Esophagus squamous epithelium (tissue), 5 donors: ENCODE results near the gene GYS1. TPM values are rescaled to one million over a fixed set of nuclear protein-coding genes. Genes with fewer than 3 reads are reported as not detected.

Source experiments
- DNase-seq: peaks from one replicate; lab custom pipeline; 2025; lab: John Stamatoyannopoulos, UW
- H3K27ac ChIP-seq, 4 donors: fragments of 200-600 bp; sonication (generic); one replicate each; pipeline ENCODE4 v1.5.1; 2016 to 2019; ENCODE audit warnings: mild to moderate bottlenecking in 1 of 4
- H3K27me3 ChIP-seq, 4 donors: fragments of 200-600 bp; sonication (generic); 1 replicate in 3 of 4; 2 replicates in 1 of 4; pipeline versions ENCODE4 v1.5.1 to v1.6.0; 2017 to 2021; ENCODE audit warnings: antibody characterized with exemption in 1 of 4
- H3K36me3 ChIP-seq, 3 donors: fragments of 200-600 bp; sonication (generic); one replicate each; pipeline ENCODE4 v1.5.1; 2016 to 2019
- H3K4me1 ChIP-seq, 3 donors: fragments of 200-600 bp; sonication (generic); one replicate each; pipeline ENCODE4 v1.5.1; 2017 to 2019
- H3K4me3 ChIP-seq, 4 donors: fragments of 200-600 bp; sonication (generic); 1 replicate in 3 of 4; 2 replicates in 1 of 4; pipeline ENCODE4 v1.5.1; 2016 to 2019; ENCODE audit warnings: mild to moderate bottlenecking in 2 of 4, moderate library complexity in 1 of 4
- H3K9me3 ChIP-seq, 3 donors: fragments of 200-600 bp; sonication (generic); one replicate each; pipeline ENCODE4 v1.5.1; 2016 to 2019
- CTCF ChIP-seq, 6 experiments: fragments of 450-650 bp in 4 of 6; fragments of 200-600 bp in 2 of 6; sonication (generic) in 2 of 6; IDR thresholded peaks; one replicate each; pipeline ENCODE4 v1.5.1; 2016 to 2019; ENCODE audit warnings: antibody characterized with exemption in 6 of 6, mild to moderate bottlenecking in 4 of 6, moderate library complexity in 4 of 6
- POLR2A ChIP-seq, 4 donors: fragments of 450-650 bp; IDR thresholded peaks; one replicate each; pipeline ENCODE4 v1.6.1; 2017; ENCODE audit warnings: antibody characterized with exemption in 4 of 4, mild to moderate bottlenecking in 4 of 4, moderate library complexity in 3 of 4
- WGBS, 2 donors: methylation state at CpG; one replicate each; pipeline ENCODE4 v1.1.5; 2018; 5-methylcytosine and 5-hydroxymethylcytosine counted together
- intact Hi-C: fragments of 100-400 bp; cut with DNase I; formaldehyde crosslinking; loops from one replicate; pipeline ENCODE4 v1.15.0; 2022
- total RNA-seq, 4 donors: library from RNA; depleted of rRNA; stranded (reverse); fragments of >200 nt; gene quantifications; one replicate each; pipeline ENCODE4 v1.1.0, GENCODE V29; 2016
- donor health status: DM: yes; HTN: yes; CAD: no.

Gene GYS1
- total RNA-seq, 4 donors from 2014 or later: 30.6 to 47.6 (median 39.5) TPM

- H3K27me3 ChIP-seq: no peaks in the 10 kb centered on the region
- intact Hi-C loops: no loop called here
- H3K36me3 ChIP-seq: peaks cover 13 to 91% (median 31%) of the 10 kb centered on the region in 3 donors
- H3K9me3 ChIP-seq: no peaks in the 10 kb centered on the region
- H3K4me1 ChIP-seq: peaks cover 20 to 29% (median 21%) of the 10 kb centered on the region in 3 donors
- TF ChIP-seq CTCF (IDR thresholded peaks at IDR 0.05): no peak
- no peak for TF ChIP-seq POLR2A (IDR thresholded peaks at IDR 0.05)
- WGBS, 2 donors: 83 to 92% methylated on average over 7 of the region's 7 CpGs
- no peak overlapping the region for H3K4me3 ChIP-seq
- no peak overlapping the region for H3K27ac ChIP-seq
- no peak for DNase-seq
Observed at GRCh38 chr19:48987323-48987722, 5.8 kb downstream of the GYS1 start.

GRCh38 chr19:48986211-48986610 is 6.9 kb downstream of the GYS1 start:
- DNase-seq: no peak
- Histone ChIP-seq H3K4me3 (no peak overlapping the region), H3K27ac (no peak overlapping the region), H3K9me3 (no peaks in the 10 kb centered on the region), H3K4me1 (peaks cover 9 to 18% (median 12%) of the 10 kb centered on the region in 3 donors), H3K36me3 (peaks cover 20 to 100% (median 42%) of the 10 kb centered on the region in 3 donors), H3K27me3 (no peaks in the 10 kb centered on the region)
- no peak for TF ChIP-seq CTCF (IDR thresholded peaks at IDR 0.05)
- TF ChIP-seq POLR2A (IDR thresholded peaks at IDR 0.05): no peak
- intact Hi-C loops: no loop called here
- 88 to 100% methylated on average over 2 to 3 of the region's 3 CpGs for WGBS, 2 donors

GRCh38 chr19:48985711-48986110 is 7.4 kb downstream of the GYS1 start:
- H3K27ac ChIP-seq: no peak overlapping the region
- TF ChIP-seq POLR2A (IDR thresholded peaks at IDR 0.05) (no peak), CTCF (IDR thresholded peaks at IDR 0.05) (no peak)
- H3K4me1 ChIP-seq: peaks cover 6 to 13% (median 7%) of the 10 kb centered on the region in 3 donors
- no peaks in the 10 kb centered on the region for H3K27me3 ChIP-seq
- H3K9me3 ChIP-seq: no peaks in the 10 kb centered on the region
- no peak overlapping the region for H3K4me3 ChIP-seq
- H3K36me3 ChIP-seq: peaks cover 20 to 100% (median 42%) of the 10 kb centered on the region in 3 donors
- WGBS, 2 donors: 98 to 100% methylated on average over 4 to 7 of the region's 13 CpGs
- intact Hi-C loops: no loop called here
- no peak for DNase-seq

GRCh38 chr19:48982280-48982679 is 10.8 kb downstream of the GYS1 start:
- no peaks in the 10 kb centered on the region for H3K9me3 ChIP-seq
- WGBS, 2 donors: 84 to 100% methylated on average over 1 to 7 of the region's 9 CpGs
- peaks cover 0 to 16% (median 16%) of the 10 kb centered on the region in 3 donors for H3K4me1 ChIP-seq
- TF ChIP-seq POLR2A (IDR thresholded peaks at IDR 0.05): no peak
- TF ChIP-seq CTCF (IDR thresholded peaks at IDR 0.05): no peak
- intact Hi-C loops: no loop called here
- no peaks in the 10 kb centered on the region for H3K27me3 ChIP-seq
- H3K27ac ChIP-seq: no peak overlapping the region
- no peak overlapping the region for H3K4me3 ChIP-seq
- peaks cover 8 to 84% (median 33%) of the 10 kb centered on the region in 3 donors for H3K36me3 ChIP-seq
- DNase-seq: no peak

- H3K36me3 ChIP-seq: peaks cover 4 to 77% (median 23%) of the 10 kb centered on the region in 3 donors
- 83% methylated on average over 2 of the region's 2 CpGs; no CpG with 5 or more reads in 1 of the 2 donors for WGBS, 2 donors
- intact Hi-C loops: loop anchor here (10.0 kb wide), 1 partner anchor 112 kb away; the partner anchor contains the start of gene PLEKHA4
- H3K4me1 ChIP-seq: peaks cover 0 to 18% (median 16%) of the 10 kb centered on the region in 3 donors
- no peaks in the 10 kb centered on the region for H3K27me3 ChIP-seq
- DNase-seq: no peak
- TF ChIP-seq POLR2A (IDR thresholded peaks at IDR 0.05) (no peak), CTCF (IDR thresholded peaks at IDR 0.05) (no peak)
- H3K27ac ChIP-seq: peak overlapping the region in 1 of 4 donors; percentile 25
- H3K9me3 ChIP-seq: no peaks in the 10 kb centered on the region
- H3K4me3 ChIP-seq: no peak overlapping the region
Observed at GRCh38 chr19:48977061-48977460, 16.0 kb downstream of the GYS1 start.
